T-helper 1 cell (primary cell): ENCODE results near the gene CCDC171.

ENCODE experiments used
- DNase-seq, 5 donors: peaks; one replicate each; pipeline ENCODE4 v3.0.0-alpha.2; 2012 to 2020

The CCDC171 gene

GRCh38 chr9:16003785-16004184 lies 450.9 kb downstream of the CCDC171 start:
- DNase-seq = no peak

GRCh38 chr9:16004613-16005012 lies 451.8 kb downstream of the CCDC171 start:
- DNase-seq = no peak

GRCh38 chr9:16010221-16010620 lies 457.4 kb downstream of the CCDC171 start:
- no peak for DNase-seq

- no peak for DNase-seq
Measured at GRCh38 chr9:16012621-16013020, 459.8 kb downstream of the CCDC171 start.

GRCh38 chr9:16013366-16013765 lies 460.5 kb downstream of the CCDC171 start:
- DNase-seq = no peak

GRCh38 chr9:16013826-16014225 lies 461.0 kb downstream of the CCDC171 start:
- DNase-seq = no peak

- DNase-seq = no peak
Measured at GRCh38 chr9:16022228-16022627, 469.4 kb downstream of the CCDC171 start.

GRCh38 chr9:16023446-16023845 lies 470.6 kb downstream of the CCDC171 start:
- no peak for DNase-seq
